HepG2 (cell line): ENCODE results near the gene TAS1R1. TPM values are rescaled to one million over a fixed set of nuclear protein-coding genes. Genes with fewer than 3 reads are reported as not detected.

Experiments
- ARID2 ChIP-seq: sonication (generic); formaldehyde crosslinking; IDR thresholded peaks from 2 replicates; pipeline ENCODE4 v1.8.1; 2022; ENCODE audit warnings: mild to moderate bottlenecking, missing genetic modification reagents, borderline replicate concordance
- CAMTA2 ChIP-seq: sonication (generic); formaldehyde crosslinking; IDR thresholded peaks from 2 replicates; pipeline ENCODE4 v1.4.0; 2020; ENCODE audit warnings: mild to moderate bottlenecking, missing genetic modification reagents, borderline replicate concordance
- CHD4 ChIP-seq: fragments of 200-600 bp; sonication (generic); IDR thresholded peaks from 2 replicates; pipeline ENCODE4 v1.7.0; 2017; ENCODE audit warnings: mild to moderate bottlenecking, low read length, borderline replicate concordance
- ELF3 ChIP-seq: IDR thresholded peaks from 2 replicates; pipeline ENCODE4 v1.6.1; 2016; ENCODE audit warnings: missing genetic modification reagents, missing compliant biosample characterization
- KAT7 ChIP-seq: IDR thresholded peaks from 2 replicates; pipeline ENCODE4 v1.6.1; 2018; ENCODE audit warnings: borderline replicate concordance, missing compliant biosample characterization
- MYNN ChIP-seq: sonication (generic); formaldehyde crosslinking; IDR thresholded peaks from 2 replicates; pipeline ENCODE4 v1.4.0; 2020; ENCODE audit warnings: mild to moderate bottlenecking, low read depth, missing genetic modification reagents
- SOX13 ChIP-seq, 3 experiments: fragments of 450-650 bp in 1 of 3; sonication (generic) in 1 of 3; formaldehyde crosslinking in 1 of 3; IDR thresholded peaks in 2 of 3; conservative IDR thresholded peaks in 1 of 3; 2 replicates each; pipeline versions ENCODE4 v1.5.0 to v1.6.1; 2016 to 2020; ENCODE audit warnings: antibody characterized with exemption in 1 of 3, mild to moderate bottlenecking in 1 of 3, missing compliant biosample characterization in 1 of 3, missing genetic modification reagents in 1 of 3, moderate library complexity in 1 of 3
- ZGPAT ChIP-seq: IDR thresholded peaks from 2 replicates; pipeline ENCODE4 v1.6.1; 2016; ENCODE audit warnings: mild to moderate bottlenecking
- ZNF12 ChIP-seq: sonication (generic); formaldehyde crosslinking; IDR thresholded peaks from 2 replicates; pipeline ENCODE4 v1.5.0; 2020; ENCODE audit warnings: missing genetic modification reagents
- ZNF142 ChIP-seq: sonication (generic); formaldehyde crosslinking; IDR thresholded peaks from 2 replicates; pipeline ENCODE4 v1.4.0; 2020; ENCODE audit warnings: missing genetic modification reagents
- ZNF709 ChIP-seq: sonication (generic); formaldehyde crosslinking; IDR thresholded peaks from 2 replicates; pipeline ENCODE4 v1.5.0; 2020; ENCODE audit warnings: mild to moderate bottlenecking, missing genetic modification reagents
- ZSCAN22 ChIP-seq: sonication (generic); formaldehyde crosslinking; IDR thresholded peaks from 2 replicates; pipeline ENCODE4 v1.4.0; 2020; ENCODE audit warnings: mild to moderate bottlenecking, missing genetic modification reagents
- polyA plus RNA-seq, 8 experiments: library from polyadenylated mRNA; depleted of rRNA in 3 of 8; stranded (reverse) in 7 of 8; unstranded in 1 of 8; fragments of >200 nt; fragmentation: Illumina TruSeq in 4 of 8; extraction: Trizol in 4 of 8; gene quantifications; 2 replicates each; pipeline versions ENCODE4 v1.2.1 to v1.2.3, GENCODE V29; 2011 to 2016; ENCODE audit warnings: low read depth in 4 of 8, missing spikeins in 1 of 8, mixed read lengths in 1 of 8; ENCODE audit not compliant: insufficient read depth in 1 of 8
- total RNA-seq, 5 experiments: library from RNA; depleted of rRNA; stranded (reverse); fragments of >200 nt; fragmentation: Illumina TruSeq; extraction: Trizol; gene quantifications; 2 replicates each; pipeline ENCODE4 v1.2.3, GENCODE V29; 2016; ENCODE audit warnings: low read depth in 1 of 5
- TF ChIP-seq, protein P1 (sequence below): sonication (generic); formaldehyde crosslinking; IDR thresholded peaks from 2 replicates; pipeline ENCODE4 v1.5.0; 2020; ENCODE audit warnings: missing genetic modification reagents
- TF ChIP-seq, protein P2 (sequence below): sonication (generic); formaldehyde crosslinking; IDR thresholded peaks from 2 replicates; pipeline ENCODE4 v1.4.0; 2020; ENCODE audit warnings: missing genetic modification reagents, borderline replicate concordance

The TAS1R1 gene
- total and polyA plus RNA-seq, 2 of the 13 experiments (the other 11 are each of a cell fraction or from before 2014, with no cell fraction given): 1.4 to 1.6 TPM

DNA sequence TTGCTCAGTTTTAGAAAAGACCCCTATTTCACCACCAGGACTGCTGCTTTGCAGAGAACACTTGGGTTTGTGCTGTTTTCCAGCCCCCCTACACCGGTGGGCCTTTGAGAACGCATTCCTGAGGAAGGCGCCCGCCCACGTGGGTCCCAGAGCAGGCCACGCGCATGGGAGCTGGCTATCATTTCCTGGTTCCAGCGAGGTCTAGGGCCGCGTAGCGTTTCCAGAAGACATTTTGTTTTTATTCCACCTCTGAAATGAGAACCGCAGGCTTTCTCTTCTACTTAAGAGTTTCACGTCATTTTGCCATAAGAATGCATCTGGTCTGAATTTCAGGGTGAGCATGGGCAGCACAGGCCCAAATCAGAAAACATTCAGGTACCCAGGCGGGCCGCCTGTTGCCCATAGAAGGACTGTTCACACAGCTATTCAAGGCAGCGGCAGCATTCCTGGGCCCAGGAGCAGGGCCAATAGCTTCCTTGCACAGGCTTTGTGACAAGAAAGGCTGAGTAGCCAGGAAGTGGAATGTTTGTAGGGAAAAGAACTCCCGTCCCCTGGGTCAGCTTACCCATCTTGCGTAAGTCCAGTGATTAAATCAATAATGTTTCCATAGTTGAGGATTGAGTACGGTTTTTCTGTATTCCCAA, 48.9 kb downstream of the TAS1R1 start (continued):
- TF ChIP-seq ZGPAT (CRISPR knock-in tag): peak; percentile 89
- TF ChIP-seq KAT7 (CRISPR knock-in tag): 0 out of 2 replicates have a peak, but pooled peaks have one; percentile 26
- no peak for TF ChIP-seq MYNN
- TF ChIP-seq ZNF12: 0 out of 2 replicates have a peak, but pooled peaks have one; percentile 40
- TF ChIP-seq, protein P1, sequence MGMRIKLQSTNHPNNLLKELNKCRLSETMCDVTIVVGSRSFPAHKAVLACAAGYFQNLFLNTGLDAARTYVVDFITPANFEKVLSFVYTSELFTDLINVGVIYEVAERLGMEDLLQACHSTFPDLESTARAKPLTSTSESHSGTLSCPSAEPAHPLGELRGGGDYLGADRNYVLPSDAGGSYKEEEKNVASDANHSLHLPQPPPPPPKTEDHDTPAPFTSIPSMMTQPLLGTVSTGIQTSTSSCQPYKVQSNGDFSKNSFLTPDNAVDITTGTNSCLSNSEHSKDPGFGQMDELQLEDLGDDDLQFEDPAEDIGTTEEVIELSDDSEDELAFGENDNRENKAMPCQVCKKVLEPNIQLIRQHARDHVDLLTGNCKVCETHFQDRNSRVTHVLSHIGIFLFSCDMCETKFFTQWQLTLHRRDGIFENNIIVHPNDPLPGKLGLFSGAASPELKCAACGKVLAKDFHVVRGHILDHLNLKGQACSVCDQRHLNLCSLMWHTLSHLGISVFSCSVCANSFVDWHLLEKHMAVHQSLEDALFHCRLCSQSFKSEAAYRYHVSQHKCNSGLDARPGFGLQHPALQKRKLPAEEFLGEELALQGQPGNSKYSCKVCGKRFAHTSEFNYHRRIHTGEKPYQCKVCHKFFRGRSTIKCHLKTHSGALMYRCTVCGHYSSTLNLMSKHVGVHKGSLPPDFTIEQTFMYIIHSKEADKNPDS (CRISPR knock-in tag): peak; percentile 9; the same call in 1 of the 2 replicates
- 0 out of 2 replicates have a peak, but pooled peaks have one; percentile 6 for TF ChIP-seq CAMTA2 (CRISPR knock-in tag)
- TF ChIP-seq, protein P2, sequence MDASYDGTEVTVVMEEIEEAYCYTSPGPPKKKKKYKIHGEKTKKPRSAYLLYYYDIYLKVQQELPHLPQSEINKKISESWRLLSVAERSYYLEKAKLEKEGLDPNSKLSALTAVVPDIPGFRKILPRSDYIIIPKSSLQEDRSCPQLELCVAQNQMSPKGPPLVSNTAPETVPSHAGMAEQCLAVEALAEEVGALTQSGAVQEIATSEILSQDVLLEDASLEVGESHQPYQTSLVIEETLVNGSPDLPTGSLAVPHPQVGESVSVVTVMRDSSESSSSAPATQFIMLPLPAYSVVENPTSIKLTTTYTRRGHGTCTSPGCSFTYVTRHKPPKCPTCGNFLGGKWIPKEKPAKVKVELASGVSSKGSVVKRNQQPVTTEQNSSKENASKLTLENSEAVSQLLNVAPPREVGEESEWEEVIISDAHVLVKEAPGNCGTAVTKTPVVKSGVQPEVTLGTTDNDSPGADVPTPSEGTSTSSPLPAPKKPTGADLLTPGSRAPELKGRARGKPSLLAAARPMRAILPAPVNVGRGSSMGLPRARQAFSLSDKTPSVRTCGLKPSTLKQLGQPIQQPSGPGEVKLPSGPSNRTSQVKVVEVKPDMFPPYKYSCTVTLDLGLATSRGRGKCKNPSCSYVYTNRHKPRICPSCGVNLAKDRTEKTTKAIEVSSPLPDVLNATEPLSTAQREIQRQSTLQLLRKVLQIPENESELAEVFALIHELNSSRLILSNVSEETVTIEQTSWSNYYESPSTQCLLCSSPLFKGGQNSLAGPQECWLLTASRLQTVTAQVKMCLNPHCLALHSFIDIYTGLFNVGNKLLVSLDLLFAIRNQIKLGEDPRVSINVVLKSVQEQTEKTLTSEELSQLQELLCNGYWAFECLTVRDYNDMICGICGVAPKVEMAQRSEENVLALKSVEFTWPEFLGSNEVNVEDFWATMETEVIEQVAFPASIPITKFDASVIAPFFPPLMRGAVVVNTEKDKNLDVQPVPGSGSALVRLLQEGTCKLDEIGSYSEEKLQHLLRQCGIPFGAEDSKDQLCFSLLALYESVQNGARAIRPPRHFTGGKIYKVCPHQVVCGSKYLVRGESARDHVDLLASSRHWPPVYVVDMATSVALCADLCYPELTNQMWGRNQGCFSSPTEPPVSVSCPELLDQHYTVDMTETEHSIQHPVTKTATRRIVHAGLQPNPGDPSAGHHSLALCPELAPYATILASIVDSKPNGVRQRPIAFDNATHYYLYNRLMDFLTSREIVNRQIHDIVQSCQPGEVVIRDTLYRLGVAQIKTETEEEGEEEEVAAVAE (CRISPR knock-in tag): peak; percentile 51; the same call in 1 of the 2 replicates
- TF ChIP-seq CHD4: no peak
- TF ChIP-seq ZNF709: peak; percentile 44; the same call in 1 of the 2 replicates
- peak; percentile 55; the same call in 1 of the 2 replicates for TF ChIP-seq ZNF142
- no peak for TF ChIP-seq SOX13 (IDR thresholded peaks at IDR 0.05)
- TF ChIP-seq SOX13 (CRISPR knock-in tag; conservative IDR thresholded peaks at IDR 0.05 in 1 of 2, IDR thresholded peaks at IDR 0.05 in 1 of 2): peak in 1 of 2 experiments; percentile 59; a peak in 2 of 4 replicates
- TF ChIP-seq ELF3 (CRISPR knock-in tag): peak; percentile 82
- no peak for TF ChIP-seq ZSCAN22
- TF ChIP-seq ARID2 (CRISPR knock-in tag): peak; percentile 84; the same call in 1 of the 2 replicates
